Measurements from ENCODE around the gene CDC42BPB.

The CDC42BPB gene

DNA sequence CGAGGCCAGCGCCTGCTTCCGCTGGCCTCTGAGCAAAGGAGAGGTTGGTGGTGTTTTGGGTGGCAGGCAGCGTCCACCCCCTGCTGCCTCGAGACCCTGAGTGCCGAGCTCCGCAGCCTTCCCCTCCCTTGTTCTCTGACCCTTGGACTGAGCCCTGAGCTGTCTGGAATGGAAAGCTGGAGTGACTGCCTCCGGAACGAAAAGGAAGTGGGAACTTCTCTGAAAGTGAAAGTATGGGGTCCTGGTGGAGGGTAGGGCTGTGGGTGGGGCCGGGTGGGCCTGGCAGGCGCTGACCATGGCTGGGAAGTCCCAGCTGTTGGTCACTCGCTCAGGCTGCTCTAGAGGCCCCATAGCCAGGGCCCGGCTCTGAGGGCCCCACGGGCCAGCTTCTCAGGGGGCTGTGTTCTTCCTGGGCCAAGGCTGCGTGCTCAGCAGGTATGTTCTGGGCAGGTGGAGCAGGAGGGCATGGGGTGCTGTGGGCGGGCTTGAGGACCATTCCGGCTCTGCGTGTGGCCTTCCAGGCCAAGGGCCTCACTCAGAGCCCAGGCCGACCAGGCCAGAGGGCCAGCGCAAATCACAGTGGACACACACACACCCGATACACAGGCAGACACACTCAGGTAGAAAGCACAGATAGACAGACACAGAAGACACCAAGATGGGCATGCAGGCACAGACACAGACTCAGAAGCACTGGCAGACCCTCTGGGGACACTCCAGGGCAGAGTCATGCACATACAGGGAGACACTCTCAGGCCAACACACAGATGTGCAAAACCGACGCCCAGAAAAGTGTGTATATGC is 37.3 kb upstream of the CDC42BPB start, which contains the start of gene EXOC3L4:
TSS of gene EXOC3L4 (plus strand) at position 320 of the 804 bp plus-strand sequence. CDS start 5,495 bp downstream, outside the sequence.
- DNase-seq (ENCODE audit: low read depth) = no peak

DNA sequence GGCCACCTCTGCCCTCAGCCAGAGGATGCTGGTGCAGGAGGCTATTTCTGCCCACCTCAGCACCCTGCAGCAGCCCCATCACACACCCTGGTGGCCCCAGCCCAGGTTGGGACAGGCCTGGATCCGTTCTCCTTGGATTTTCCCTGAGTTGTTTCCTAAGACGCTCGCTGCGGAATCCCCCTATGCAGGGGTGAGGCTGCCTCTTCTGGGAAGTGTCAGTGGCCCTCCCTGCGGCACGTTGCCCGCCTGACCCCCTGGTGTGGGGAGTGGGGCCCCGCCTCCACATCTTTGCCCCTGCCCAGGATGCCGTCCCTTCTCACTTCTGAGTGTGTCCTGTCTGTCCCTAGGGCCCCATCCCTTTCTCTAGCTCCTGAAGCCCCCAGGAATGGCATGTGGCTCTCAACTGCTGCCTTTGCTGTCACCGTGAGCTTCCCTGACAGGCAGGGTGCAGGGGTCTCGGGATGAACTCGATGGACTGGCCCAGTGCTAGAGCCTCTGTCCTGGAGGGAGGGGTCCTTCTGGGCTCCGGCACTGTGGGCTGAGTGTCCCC is 36.6 kb upstream of the CDC42BPB start:
- DNase-seq (ENCODE audit: low read depth) = no peak

DNA sequence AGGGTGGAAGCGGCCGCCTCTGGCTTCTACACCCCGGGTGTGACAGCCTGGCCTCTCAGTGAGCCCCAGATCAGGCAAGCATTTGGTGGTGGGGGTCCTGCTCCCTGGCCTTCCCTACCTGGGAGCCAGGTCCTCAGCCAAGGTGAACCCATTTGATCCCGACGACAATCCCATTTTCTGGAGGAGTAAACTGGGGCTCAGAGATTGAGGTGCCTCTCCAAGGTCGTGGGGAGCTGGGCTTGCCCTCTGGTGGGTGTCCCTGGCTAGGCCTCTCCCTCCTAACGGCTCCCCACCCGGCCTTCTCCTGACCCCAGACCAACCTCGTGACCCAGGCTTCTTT is 34.5 kb upstream of the CDC42BPB start:
- no peak for DNase-seq (ENCODE audit: low read depth)

DNA sequence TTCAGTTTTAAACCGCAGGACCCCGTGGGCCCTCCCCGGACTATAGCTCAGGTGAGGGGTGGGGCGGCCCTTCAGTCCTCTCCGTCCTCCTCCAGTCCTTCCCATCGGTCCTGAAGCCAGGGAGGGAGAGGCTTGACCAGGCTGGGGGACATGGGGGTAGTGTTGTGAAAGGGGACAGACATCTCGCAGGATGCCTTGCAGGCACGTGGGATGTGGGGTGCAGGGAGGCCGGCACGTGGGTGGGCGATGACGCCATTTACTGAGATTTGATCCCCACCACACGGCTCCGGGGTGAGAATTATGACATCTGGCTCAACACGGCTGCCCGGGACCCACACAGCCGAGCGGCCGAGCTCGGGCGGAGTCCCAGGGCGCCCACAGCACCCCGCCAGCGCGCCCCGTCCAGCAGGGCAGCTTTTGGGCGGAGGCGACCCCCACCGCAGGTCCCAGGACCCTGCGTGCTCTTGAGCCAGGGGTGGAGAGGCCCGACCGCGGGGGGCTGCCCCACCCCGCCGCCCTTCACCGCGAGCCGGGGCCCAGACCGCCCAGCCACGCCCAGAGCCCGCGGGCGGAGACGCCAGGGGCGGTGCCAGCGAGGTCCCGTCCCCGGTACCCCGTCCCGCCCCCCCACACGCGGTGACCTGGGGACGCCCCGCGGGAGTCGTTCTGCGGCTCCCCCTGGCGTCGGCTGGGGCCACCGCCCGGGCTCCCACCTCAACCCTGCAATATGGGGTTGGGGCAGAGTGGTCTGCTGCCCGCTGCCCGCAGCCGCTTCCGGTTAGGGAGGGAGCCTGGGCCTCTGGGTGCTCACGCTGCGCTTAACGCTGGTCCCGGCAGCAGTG is 33.9 kb upstream of the CDC42BPB start:
- DNase-seq (ENCODE audit: low read depth) = peak; percentile 71

DNA sequence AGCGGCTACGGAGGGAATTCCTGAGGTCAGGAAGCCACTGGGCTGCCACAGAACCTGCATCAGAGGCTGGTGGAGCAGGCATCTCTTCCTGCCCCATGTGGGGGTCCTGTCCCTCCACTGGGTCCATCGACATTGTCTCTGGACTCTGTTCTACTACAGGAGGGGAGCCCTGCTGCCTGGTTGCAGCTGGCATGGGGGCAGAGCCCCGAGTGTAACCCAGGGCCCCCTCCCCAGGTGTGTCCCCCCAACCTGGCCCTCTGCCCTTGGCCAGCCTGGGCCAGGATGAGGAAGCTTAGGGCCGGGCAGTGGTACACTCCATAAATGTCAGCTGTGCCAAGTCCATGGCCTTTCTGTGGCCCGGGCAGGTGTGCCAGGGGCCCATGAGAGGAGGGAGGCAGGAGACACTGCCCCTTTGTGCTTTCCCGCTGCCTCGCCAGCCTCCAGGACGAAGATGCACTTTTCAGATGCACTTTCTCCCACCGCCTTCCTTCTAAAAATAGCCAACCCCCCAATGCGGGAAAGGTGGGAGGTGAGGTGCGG is 33.2 kb upstream of the CDC42BPB start:
- no peak for DNase-seq (ENCODE audit: low read depth)

DNA sequence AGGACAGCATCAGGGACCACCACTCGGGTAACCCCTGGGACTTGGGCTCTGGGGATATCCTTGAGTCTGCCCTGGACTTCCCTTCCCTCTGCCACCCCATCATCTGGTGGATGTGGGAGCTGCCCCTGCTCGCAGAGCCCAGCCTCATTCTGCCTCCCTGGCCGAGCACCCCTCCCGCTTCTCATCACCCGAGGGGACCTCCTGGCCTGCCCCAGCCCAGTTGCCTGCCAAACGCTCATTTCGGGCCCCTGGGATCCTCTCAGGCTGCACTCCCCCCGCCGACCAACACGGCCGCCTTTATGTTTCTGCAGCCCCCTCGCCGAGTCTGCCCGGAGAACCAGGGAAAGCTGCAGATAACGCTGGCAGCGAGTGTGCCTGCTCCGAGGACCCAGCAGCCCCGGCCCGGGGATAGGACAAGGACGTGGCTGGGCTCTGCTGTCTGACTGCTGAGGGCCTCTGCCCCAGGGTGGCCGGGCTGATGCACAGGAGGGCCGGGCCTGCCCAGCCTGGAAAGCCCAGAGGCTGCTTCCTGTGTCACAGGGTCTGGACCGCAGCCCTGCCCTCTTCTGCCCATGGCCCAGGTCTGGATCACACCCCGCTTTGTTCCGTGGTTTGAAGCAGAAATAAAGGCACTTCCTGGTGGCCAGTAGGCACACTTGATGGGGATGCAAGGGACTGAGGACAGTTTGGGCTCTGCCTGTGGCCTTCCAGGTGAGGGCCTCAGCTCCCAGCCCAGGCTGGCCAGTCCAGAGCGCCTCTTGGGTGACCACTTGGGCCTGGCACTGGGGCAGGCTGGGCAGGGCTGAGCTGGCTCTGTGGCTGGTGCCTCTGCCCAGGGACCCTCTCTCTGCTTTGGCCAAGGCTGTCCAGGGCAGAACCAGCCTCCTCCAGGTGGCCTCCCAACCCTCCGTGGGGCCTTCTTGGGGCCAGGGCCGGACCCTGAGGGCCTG is 32.3 kb upstream of the CDC42BPB start:
- no peak for DNase-seq (ENCODE audit: low read depth)

DNA sequence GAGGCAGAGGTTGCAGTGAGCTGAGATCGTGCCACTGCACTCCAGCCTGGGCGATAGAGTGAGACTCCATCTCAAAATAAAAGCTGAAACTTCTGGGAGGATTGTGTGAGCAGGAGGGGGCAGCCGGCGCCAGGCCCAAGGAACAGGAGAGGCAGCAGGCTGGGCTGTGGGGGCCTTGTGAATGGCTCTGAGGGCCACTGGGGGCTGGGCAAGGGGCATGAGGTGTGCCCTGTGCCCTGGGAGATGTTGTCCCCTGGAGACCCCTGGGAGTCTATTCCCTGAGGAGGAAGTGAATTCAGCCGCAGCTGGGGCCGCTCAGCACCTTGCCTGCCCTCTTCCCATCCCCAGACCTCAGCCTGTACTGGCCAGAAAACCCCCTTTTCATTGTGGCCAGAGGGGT is 31.6 kb upstream of the CDC42BPB start:
- DNase-seq (ENCODE audit: low read depth) = no peak

DNA sequence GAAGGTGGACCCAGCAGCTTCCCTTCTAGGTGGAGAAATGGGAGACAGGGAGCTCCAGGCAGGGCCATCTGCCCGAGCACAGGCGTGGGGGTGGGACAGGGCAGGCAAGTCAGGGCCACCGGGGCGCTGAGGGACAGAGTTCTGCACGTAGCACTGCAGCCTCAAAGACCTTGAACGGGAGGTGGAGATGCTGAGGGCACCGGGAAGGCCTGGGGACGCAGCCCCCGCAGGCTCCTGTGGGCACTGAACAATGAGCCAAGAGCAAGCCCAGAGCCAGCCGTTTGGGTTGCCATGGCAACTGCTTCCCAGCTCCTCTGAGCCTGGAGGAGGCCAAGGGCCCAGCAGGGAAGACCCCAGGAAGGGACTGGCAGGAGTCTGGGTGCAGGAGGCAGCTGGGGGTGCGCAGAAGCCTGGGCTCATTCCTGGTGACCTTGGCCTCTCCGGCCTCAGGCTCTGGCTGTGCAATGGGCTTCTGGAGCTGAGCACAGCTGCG is 30.0 kb upstream of the CDC42BPB start:
- DNase-seq (ENCODE audit: low read depth) = no peak

DNA sequence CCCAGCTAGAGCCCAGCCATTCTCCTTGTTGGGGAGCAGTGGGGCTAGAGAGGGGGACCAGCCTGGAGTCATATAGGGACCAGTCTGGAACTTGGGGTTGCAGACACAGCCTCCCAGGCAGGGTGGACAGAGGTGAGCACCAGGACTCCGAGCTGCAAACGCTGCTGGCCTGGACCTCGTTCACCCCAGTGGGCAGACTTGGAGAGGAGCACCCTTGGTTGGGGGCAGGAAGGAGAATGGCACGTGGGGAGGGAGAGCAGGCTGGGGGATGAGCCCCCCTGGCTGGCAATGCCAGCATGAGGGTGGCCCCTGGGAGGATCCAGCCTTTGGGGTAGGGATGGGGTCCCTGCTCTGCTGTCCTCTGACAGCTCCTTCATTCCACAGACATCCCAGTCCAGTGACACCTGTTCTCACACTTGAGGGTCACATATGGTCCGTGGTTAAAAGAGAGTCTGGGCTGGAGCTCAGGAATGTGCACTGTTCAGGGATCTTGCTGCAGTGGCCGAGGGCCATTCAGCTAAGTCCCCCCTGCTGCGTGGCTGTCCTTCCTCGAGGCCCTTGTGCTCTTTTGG is 29.5 kb upstream of the CDC42BPB start:
- no peak for DNase-seq (ENCODE audit: low read depth)

DNA sequence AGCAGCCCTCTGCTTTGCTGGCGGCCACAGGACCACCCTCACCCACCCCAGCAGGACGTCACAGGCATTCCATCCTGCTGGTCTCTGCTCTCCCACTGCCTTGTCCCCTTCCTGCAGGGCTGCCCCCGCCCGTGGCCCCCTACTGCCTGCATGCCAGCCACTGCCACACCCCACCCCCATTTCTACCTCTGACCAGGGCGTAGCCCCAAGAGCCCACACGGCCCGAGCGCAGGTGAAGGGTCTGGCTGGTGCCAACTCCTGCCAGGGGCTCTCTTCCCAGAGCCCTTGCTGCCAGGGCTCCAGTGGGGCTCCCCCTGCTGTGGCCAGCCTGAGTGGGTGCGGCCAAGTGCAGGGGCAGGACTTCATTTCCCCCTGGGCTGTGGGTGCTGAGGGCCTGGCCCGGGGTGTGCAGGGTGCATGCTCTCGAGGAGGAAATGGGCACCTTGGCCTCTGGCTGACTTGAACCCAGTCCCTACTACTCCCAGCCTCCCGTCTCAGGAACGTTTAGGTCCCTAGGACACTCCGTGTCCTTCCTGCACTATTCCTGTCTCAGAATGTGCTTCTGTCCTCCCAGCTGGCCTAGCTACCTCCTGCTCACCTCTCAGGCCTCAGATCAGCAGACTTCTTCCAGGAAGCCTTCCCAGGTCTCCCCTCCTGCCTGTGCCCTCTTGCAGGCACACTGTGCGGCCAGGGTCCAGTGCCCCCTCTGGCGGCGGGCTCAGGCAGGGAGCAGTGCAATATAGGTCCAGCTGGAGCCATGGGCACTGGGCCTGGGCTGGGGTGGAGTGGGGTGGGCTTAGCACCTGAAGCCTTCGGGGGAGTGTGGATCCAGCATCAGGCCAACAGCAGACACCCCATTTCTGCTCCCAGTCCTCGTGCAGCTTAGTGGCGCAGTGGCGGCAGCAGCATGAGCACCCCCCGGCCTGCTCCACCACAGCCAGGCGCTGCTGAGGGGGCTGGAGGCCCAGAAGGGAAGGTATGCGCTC is 28.1 kb upstream of the CDC42BPB start:
- no peak for DNase-seq (ENCODE audit: low read depth)

DNA sequence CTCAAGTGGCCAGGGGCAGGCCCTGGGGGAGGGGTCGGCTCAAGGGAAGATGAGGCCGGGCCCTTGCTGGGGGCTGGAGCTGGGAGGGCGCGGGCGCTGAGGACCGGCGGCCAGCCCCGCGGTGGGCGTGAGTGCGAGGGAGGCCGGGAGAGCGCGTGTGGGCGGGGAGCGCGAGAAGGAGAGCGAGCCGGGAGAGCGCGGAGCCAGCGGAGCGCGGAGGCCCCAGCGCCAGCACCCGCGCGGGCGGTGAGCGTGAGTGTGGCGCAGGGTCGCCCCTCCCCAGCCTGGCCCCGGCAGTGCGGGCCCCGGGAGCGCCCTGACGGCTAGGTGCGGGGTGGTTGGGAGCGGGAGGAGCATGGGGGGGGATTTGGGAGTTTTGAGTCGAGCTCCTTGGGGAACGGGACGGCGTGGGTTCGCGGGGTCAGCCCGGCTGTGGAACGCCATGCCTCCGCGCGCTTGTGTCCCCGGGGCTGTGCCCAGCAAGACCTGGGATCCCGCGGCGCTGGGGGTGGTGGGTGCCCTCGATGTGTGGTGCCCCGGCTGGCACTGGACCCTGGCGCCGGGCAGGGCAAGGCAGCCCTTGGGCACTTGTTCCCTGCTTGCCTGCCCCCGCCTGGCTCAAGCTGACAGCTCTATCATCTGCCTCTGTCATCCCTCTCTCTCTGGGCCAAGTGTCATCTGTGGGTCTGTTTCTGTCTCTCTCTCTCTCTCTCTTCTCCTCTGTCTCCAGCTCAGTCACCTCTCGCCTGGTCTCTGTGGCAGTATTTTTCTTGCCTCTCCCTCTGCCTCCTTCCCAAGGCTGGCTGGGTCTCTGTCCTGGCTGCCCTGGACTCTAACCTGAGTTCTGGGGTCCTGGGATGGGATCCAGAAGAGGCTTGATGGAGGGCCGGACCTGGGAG is 26.9 kb upstream of the CDC42BPB start, which contains the start of gene LBHD2:
TSS of gene LBHD2 (plus strand) at position 190 of the 899 bp plus-strand sequence. CDS start 1,803 bp downstream, outside the sequence.
- no peak for DNase-seq (ENCODE audit: low read depth)

DNA sequence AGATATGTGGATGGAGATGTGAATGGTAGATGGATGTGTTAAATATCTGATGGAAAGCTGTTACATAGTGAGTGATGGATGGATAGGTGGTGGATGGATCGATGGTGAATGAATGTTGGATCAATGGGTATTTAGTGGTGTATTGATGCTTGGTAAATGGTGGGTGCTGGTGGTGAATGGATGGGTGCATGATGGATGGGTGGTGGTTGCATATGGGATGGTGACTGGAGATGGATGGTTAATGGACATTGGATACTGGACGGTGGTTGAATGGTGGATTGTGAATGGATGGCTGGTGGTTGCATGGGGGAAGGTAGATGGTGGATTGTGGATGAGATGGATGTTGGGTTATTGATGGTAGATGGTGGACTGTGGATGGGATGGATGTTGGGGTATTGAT is 24.6 kb upstream of the CDC42BPB start:
- DNase-seq (ENCODE audit: low read depth) = no peak

DNA sequence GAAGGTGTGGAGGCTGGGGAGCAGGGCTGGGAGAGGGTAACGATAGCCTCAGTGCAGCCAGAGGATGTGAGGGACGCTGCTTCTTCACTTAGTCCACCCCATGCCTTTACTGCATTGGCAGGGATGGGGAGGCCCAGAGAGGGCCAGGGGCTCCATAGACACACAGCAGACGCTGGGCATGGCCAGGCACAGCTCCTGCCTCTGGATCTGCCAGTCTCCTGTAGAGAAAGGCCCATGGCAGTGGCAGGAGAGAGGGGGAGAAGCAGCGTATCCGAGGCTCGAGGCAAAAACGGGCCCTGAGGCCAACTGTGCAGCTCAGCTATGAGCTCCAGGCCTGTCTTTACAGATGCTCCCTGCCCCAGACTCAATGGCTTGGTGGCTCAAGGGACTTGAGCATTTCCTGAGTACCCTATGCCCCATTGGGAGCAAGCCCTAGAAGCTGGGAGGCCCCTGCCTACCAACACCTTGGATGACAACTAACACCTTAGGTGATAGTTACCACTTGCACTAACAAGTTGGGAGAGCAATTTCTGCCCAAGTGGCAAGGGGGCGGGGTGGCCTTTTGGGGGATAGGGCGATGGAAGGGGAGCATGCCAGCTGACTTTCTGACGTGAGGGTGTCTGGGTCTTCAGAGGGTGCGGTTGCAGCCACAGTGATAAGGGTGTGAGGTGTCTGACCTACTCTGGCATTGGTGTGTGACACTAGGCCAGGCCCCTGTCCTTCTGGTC is 21.7 kb upstream of the CDC42BPB start:
- no peak for DNase-seq (ENCODE audit: low read depth)

DNA sequence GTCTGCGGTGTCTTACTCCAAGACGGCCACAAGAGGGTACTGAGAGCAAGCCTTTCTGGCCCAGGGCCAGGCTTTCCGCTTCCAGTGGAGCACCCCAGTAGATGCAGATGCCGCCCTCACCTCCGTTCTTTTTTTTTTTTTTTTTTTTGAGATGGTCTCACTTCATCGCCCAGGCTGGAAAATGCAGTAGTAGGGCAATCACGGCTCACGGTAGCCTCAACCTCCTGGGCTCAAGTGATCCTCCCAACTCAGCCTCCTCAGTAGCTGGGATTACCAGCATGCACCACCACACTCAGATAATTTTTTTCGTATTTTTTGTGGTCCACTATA is 21.0 kb upstream of the CDC42BPB start:
- DNase-seq (ENCODE audit: low read depth) = peak; percentile 71

DNA sequence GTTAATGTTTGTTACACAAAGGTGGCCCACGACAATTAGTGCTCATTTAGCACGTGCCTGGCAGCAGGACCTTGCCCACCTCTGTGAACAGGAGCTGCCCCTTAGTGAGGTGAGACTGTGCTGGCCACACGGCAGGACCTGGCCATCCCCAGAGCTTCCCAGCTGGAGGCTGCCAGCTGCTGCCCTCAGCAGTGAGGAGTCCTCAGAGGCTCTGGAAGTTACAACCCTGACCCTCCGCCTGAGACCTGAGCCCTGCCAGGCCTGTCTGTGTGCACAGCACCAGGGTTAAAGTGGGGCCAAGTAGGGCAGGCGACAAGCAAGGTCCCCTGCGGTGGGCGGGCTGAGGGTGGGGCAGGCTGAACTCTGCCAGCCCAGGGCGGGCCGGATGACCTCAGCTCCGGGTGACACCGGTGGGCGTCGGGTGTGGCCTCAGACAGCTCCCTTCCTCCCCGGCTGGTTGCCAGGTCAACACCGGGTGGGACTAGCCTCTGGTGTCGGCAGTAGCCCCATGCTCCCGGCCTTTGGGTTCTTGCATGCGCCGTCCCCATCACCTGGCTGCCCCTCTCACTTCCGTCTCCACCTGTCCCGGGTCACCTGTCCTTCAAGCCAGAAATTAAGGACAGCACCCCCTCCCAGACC is 17.5 kb upstream of the CDC42BPB start:
- no peak for DNase-seq (ENCODE audit: low read depth)

DNA sequence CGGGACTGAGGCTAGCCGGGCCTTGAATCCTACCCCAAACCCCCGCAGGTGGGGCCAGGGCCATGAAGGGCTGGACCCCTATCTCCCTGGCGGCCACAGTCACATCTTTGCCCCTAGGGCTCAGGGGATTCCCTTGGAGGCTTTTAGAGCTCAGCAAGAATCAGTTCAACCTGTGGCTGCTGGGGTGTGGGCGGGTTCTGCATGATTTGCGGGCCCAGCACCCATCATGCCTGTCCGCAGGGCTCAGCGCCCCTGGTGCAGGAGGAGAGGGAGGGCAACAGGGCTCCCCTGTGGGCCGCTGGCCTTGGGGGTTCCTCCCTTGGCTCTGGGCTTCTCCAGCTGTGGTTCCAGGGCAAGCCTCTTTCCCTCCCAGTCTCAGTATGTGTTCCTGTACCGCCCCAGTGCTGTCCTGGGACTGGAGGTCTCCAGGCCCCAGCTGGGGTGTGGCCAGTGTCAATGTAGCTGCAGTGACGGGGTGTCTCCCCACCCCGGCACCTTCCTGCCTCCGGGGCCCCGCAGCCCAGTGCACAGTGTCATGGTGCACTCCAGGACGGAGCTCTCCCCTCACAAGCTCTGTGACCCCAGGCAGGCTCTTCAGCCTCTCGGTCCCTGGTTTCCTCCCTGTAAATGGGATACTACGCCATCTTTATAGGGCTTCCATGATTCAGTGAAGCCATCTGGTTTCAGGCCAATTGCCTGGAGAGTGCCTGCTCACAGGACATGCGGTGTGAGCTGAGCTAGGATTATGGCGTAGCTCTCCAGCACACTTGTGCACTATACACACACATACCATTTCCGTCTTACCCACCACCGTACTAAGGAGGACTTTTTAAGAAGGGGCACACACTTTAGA is 16.8 kb upstream of the CDC42BPB start:
- DNase-seq (ENCODE audit: low read depth) = no peak
